IPS-20b (cell line): Measurements from ENCODE around the gene PRR30.

ENCODE experiments used
- H3K27ac ChIP-seq: one replicate; pipeline ENCODE4 v1.5.1; 2013; ENCODE audit warnings: low read length
- H3K27me3 ChIP-seq: 2 replicates; pipeline ENCODE4 v1.6.1; 2013; ENCODE audit warnings: mild to moderate bottlenecking, low read length, inconsistent platforms; ENCODE audit not compliant: insufficient read depth
- H3K36me3 ChIP-seq: 2 replicates; pipeline ENCODE4 v1.6.1; 2013; ENCODE audit warnings: low read depth, mild to moderate bottlenecking, inconsistent platforms, low read length, moderate library complexity; ENCODE audit not compliant: insufficient read depth
- H3K4me1 ChIP-seq: 2 replicates; pipeline ENCODE4 v1.6.1; 2013; ENCODE audit warnings: mild to moderate bottlenecking, control low read depth, inconsistent platforms, low read length, moderate library complexity; ENCODE audit not compliant: insufficient read depth
- H3K4me3 ChIP-seq: 2 replicates; pipeline ENCODE4 v1.5.1; 2013; ENCODE audit warnings: mild to moderate bottlenecking, low read length, inconsistent platforms
- H3K9ac ChIP-seq: 2 replicates; pipeline ENCODE4 v1.6.1; 2013; ENCODE audit warnings: low read depth, mild to moderate bottlenecking, inconsistent platforms, low read length, moderate library complexity
- H3K9me3 ChIP-seq: 2 replicates; pipeline ENCODE4 v1.6.1; 2013; ENCODE audit warnings: mild to moderate bottlenecking, low read depth, low read length, inconsistent platforms; ENCODE audit not compliant: insufficient read depth

PRR30 gene

GRCh38 chr2:27171351-27171848 is 32.2 kb upstream of the PRR30 start:
- no peaks in the 10 kb centered on the region for H3K9me3 ChIP-seq
- H3K27ac ChIP-seq: no peak overlapping the region
- H3K27me3 ChIP-seq: peaks cover 18% of the 10 kb centered on the region
- no peaks in the 10 kb centered on the region for H3K4me1 ChIP-seq
- H3K4me3 ChIP-seq: no peak overlapping the region
- H3K9ac ChIP-seq: no peak overlapping the region
- no peaks in the 10 kb centered on the region for H3K36me3 ChIP-seq

GRCh38 chr2:27170581-27171337 is 31.5 kb upstream of the PRR30 start:
- Histone ChIP-seq H3K9me3 (no peaks in the 10 kb centered on the region), H3K27me3 (peaks cover 18% of the 10 kb centered on the region), H3K9ac (no peak overlapping the region), H3K27ac (no peak overlapping the region), H3K4me1 (no peaks in the 10 kb centered on the region; the same call in 1 of the 2 replicates), H3K4me3 (no peak overlapping the region), H3K36me3 (no peaks in the 10 kb centered on the region)

GRCh38 chr2:27164960-27165763 is 26.0 kb upstream of the PRR30 start:
- Histone ChIP-seq H3K36me3 (no peaks in the 10 kb centered on the region), H3K27me3 (peaks cover 3% of the 10 kb centered on the region; the same call in 1 of the 2 replicates), H3K9me3 (peaks cover 6% of the 10 kb centered on the region; the same call in 1 of the 2 replicates), H3K27ac (no peak overlapping the region), H3K9ac (no peak overlapping the region), H3K4me3 (no peak overlapping the region), H3K4me1 (no peaks in the 10 kb centered on the region; the same call in 1 of the 2 replicates)

- Histone ChIP-seq H3K4me3 (no peak overlapping the region), H3K9ac (no peak overlapping the region), H3K9me3 (peaks cover 6% of the 10 kb centered on the region; the same call in 1 of the 2 replicates), H3K27me3 (no peaks in the 10 kb centered on the region), H3K27ac (no peak overlapping the region), H3K4me1 (no peaks in the 10 kb centered on the region; the same call in 1 of the 2 replicates), H3K36me3 (no peaks in the 10 kb centered on the region)
Measured at GRCh38 chr2:27162151-27163121, 23.2 kb upstream of the PRR30 start.

- no peaks in the 10 kb centered on the region for H3K27me3 ChIP-seq
- H3K4me1 ChIP-seq: no peaks in the 10 kb centered on the region; the same call in 1 of the 2 replicates
- no peaks in the 10 kb centered on the region for H3K36me3 ChIP-seq
- no peak overlapping the region for H3K4me3 ChIP-seq
- H3K27ac ChIP-seq: no peak overlapping the region
- H3K9ac ChIP-seq: no peak overlapping the region
- peaks cover 3% of the 10 kb centered on the region; the same call in 1 of the 2 replicates for H3K9me3 ChIP-seq
Measured at GRCh38 chr2:27160191-27160590, 21.0 kb upstream of the PRR30 start.

GRCh38 chr2:27159271-27159670 is 20.1 kb upstream of the PRR30 start:
- no peak overlapping the region for H3K4me3 ChIP-seq
- no peak overlapping the region for H3K9ac ChIP-seq
- no peaks in the 10 kb centered on the region for H3K36me3 ChIP-seq
- H3K27me3 ChIP-seq: no peaks in the 10 kb centered on the region
- H3K4me1 ChIP-seq: no peaks in the 10 kb centered on the region
- H3K27ac ChIP-seq: no peak overlapping the region
- H3K9me3 ChIP-seq: no peaks in the 10 kb centered on the region

- no peaks in the 10 kb centered on the region for H3K4me1 ChIP-seq
- H3K9ac ChIP-seq: no peak overlapping the region
- H3K27ac ChIP-seq: no peak overlapping the region
- H3K9me3 ChIP-seq: no peaks in the 10 kb centered on the region
- H3K36me3 ChIP-seq: no peaks in the 10 kb centered on the region
- H3K27me3 ChIP-seq: no peaks in the 10 kb centered on the region
- no peak overlapping the region for H3K4me3 ChIP-seq
Measured at GRCh38 chr2:27158468-27158867, 19.3 kb upstream of the PRR30 start.

- Histone ChIP-seq H3K36me3 (no peaks in the 10 kb centered on the region), H3K27ac (no peak overlapping the region), H3K4me3 (no peak overlapping the region), H3K4me1 (no peaks in the 10 kb centered on the region), H3K9me3 (no peaks in the 10 kb centered on the region), H3K9ac (no peak overlapping the region), H3K27me3 (no peaks in the 10 kb centered on the region)
Measured at GRCh38 chr2:27155069-27155520, 15.9 kb upstream of the PRR30 start.

- no peak overlapping the region for H3K27ac ChIP-seq
- H3K4me3 ChIP-seq: no peak overlapping the region
- H3K27me3 ChIP-seq: no peaks in the 10 kb centered on the region
- H3K36me3 ChIP-seq: no peaks in the 10 kb centered on the region
- H3K9me3 ChIP-seq: no peaks in the 10 kb centered on the region
- no peak overlapping the region for H3K9ac ChIP-seq
- no peaks in the 10 kb centered on the region for H3K4me1 ChIP-seq
Measured at GRCh38 chr2:27154488-27154887, 15.3 kb upstream of the PRR30 start.

GRCh38 chr2:27152796-27153464 is 13.7 kb upstream of the PRR30 start:
- Histone ChIP-seq H3K27me3 (no peaks in the 10 kb centered on the region), H3K4me3 (no peak overlapping the region), H3K27ac (no peak overlapping the region)

More at GRCh38 chr2:27152796-27153464, 13.7 kb upstream of the PRR30 start:
- Histone ChIP-seq H3K4me1 (no peaks in the 10 kb centered on the region), H3K36me3 (no peaks in the 10 kb centered on the region), H3K9me3 (no peaks in the 10 kb centered on the region), H3K9ac (no peak overlapping the region)
